ENCODE measurements around the gene HOXB2.

HOXB2 gene

DNA sequence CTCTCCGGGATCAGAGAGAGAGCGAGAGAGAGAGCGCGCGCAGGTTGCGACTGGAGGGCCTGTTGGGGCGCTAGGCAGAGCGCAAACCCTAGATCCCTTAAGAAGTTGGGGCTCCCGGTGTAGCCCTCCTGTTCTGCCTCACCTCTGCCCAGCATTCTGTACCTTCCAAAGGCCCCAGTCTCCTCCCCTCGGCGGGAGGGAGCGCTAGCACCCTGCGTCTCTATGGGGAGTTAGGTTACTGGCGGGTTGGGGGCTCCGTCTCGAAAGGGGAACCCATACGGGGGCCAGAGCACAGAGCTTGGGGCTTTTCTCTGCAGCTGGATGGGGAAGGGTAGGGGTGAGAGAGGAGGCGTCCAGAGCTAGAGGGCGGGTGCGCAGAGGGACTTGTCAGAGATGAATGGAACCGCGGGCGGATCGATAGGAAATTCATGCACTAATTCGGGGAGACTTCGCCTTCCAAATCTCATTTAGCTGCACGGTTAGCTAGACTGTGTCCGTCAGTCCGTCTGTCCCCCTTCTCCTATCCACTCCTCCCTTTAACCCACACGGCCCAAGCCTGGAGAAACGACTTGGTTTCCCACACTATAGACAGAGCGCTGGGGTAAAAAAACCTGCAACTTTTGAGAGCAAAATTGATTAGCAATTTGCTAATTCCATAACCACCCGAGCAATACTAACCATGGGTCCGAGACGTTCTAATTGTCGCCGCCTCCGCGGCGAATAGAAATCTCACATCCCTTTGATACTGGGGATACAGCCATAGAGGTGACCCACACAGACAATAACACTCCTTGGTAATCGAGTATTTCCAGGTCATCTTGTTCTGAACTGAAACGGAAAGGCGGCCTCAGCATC, 33.9 kb upstream of the HOXB2 start:
- no peak for DNase-seq (ENCODE audit: low read depth in 2 of 2)

DNA sequence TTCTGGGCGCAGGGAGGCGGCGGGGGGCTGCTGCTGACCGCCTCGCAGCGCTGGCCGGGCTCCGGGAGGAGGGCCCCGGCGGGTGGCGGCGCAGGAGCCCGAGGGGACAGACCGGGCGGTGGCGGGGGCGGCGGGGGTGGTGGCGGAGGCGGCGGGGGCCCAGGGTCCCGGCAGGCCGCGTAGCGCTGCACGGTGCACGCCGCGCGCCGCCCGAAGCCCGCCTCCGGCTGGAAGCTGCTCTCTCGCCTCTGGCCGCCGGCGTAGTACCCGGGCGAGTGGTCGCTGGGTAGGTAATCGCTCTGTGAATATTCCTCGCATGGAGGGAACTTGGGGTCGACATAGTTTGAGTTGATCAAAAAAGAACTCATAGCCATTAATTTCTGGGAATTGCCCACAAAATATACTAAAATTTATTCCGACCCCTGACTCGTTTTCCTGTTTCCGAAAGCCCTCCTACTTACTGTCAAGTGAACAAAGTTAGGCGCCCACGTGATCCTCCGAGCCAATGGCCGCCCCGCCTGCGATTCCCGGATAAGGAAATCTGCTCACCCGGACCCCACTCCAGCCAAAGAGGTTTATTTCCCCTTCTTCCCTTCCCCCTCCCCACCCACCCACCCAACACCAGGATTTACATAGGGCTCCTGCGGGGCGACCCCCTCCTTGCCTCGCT, 33.2 kb upstream of the HOXB2 start, which contains the start of gene HOXB4:
TSS of gene HOXB4 (minus strand) at position 405 of the 670 bp plus-strand sequence. CDS start at position 374, 31 bp downstream.
- peak; percentile 50 to 62 for DNase-seq (ENCODE audit: low read depth in 2 of 2)

DNA sequence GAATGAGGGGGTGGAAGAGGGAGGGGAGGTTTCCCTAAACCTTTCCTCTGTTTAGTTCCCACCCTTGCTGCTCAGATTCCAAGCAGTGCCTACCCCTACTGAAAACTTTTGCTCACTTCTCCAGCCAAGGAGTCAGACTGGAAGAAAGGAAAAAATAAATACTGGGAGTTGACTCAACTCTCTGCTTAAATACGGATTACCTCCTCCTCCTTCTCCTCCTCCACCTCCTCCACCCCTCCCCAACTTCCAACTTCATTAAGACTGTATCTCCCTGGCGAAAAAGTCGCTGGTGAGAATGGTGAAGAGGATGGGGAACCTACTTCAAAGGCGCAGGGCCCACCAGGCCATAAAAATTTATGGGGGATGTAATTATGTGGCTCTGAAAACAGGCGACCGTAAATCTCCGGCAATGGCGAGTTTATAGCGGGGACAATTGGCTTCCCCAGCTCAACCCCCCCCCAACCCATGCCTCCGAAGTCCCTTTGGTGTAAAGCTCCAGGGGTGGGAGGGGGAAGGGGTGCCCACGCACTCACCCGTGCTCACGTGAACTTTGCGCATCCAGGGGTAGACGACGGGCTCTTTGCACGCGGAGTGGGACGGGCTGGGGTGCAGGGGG, 32.5 kb upstream of the HOXB2 start:
- no peak for DNase-seq (ENCODE audit: low read depth in 2 of 2)

DNA sequence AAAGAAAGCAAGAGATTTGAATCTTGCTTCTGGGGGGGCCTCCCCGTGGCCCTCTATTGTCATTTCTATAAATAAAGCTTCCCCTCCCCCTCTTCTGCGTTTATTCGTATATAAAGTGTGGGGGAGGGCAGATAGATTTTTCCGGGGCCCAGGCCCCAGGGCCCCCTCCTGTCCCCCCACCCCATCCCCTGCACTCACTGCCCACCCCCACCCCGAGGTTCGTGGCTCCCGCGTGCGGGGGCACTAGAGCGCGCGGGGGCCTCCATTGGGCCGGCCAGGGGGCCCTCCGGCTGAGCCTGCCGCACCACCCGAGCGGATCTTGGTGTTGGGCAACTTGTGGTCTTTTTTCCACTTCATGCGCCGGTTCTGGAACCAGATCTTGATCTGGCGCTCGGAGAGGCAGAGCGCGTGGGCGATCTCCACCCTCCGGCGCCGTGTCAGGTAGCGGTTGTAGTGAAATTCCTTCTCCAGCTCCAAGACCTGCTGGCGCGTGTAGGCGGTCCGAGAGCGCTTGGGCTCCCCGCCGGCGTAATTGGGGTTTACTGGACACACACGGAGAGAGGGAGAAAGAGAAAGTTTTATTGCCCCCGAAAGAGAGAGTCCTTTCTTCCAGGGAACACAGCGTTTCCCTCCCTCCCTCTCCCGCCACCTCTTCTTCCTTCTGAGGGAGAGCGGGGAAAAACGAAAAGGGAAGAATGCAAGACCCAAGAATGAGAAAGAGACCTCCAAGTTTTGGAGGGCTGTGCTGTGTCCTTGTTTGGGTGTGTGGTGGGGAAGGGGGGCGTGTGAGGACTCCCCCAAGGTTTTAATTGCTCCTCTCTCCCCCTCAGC, 31.8 kb upstream of the HOXB2 start:
- no peak for DNase-seq (ENCODE audit: low read depth in 2 of 2)

DNA sequence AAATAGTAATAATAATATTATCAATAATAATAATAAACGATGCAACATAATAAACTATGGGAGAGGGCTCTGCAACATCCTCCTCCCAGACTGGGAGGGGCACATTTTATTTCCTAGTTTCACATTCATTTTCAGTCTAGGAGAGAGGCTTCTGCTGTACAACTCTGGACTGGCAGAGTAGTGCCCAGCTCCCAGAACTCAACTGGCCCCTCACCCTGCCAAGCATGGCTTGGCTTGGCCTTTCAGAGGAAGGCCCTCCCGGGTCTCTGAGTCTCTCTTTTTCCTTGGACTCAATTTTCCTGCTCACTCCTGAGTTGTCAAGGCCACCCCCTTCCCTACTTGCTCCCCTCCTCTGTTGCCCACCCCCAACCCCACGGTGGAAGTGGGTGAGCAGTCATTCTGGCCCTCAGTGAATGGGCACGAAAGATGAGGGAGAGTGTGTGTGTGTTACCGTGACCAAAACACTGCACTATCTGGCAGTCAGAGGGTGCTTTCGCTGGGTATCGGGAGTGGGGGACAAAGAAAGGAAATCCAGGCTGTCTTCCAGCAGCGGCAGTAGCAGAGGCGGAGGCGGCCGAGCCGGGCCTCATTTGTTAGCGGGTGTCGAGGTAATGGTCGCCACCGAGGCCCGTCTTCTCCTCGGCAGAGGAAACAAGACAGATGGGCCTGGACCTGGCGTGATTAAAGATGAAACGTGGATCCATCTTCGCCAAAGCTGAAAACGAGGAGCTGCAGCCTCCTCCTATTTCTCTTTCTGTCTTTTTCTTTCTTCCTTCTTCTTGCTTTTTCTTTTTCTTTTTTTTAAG, 31.0 kb upstream of the HOXB2 start:
- DNase-seq (ENCODE audit: low read depth in 2 of 2): no peak

DNA sequence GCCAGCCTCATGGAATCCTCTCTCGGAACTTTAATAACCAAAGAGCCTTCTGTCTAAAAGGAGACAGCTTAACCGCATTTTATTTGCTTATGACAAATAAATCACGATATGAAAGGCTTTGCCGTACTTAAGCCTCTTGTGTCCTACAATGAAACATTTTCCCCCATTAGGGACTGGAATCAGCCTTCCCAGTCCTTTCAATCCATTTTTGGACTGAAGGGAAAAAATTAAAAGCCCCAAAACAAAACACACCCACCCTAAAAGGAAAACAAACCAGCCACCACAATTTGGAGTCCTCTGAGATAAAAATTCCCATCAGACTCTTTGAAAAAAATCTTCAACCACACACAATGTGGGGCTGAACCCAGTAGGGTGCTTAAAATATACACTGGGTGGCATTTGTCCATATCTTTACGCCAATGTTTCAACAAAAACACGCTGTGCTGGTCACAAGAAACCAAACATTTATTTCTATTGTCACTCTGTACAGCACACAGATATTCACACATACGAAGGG, 30.2 kb upstream of the HOXB2 start:
- no peak for DNase-seq (ENCODE audit: low read depth in 2 of 2)

DNA sequence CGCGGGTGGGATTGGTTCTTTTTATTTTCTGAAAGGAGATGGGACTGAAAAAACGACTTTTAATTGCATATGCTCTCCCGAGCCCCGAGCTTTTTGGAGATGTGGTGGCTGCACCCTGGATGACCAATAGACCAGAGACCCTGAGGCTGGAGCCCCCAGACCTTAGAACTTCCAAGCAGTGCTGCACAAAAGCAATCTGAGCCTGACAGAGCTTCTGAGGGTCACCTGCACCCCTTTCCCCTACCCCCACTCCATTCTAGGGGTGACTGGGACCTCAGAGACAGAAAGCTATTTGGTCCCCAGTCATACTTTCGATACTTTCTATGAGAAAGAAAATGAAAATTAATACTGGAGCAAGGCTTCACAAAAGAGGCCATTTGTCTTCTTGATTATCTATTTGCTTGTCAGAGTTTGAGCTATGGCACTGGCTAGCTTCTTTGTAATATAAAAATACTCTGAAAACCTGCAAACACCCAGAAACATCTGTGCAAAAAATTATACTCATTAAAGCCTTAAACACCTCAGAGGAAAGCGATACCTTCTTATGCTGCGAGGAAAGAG, 29.7 kb upstream of the HOXB2 start:
- no peak for DNase-seq (ENCODE audit: low read depth in 2 of 2)

DNA sequence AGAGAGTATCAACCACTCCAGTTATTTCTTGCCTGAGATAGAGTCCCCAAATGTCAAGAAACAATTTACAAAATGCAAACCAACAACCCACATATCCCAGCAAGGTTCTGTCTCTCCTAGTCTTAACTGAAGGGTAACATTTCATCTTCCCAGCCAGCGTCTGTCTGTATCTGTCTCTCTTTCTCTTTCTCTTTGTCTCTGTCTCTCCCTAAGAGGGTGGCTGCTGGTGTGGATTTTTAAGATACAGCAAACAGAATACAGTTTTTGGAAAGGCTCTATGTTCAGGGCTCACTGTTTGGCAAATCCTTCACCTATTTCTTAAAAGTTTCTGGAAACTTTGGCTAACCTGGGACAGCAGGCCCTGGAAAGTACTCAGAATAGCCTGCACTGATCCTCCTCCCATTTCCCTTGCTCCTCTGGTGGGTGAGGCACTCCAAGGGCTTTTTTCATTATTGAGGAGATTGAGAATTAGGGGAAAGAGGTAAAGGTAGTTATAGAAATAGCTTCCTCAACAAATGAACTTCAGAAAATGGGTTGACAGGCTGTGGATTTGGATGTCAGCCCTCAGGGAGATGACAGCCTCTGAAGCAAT, 27.0 kb upstream of the HOXB2 start:
- no peak for DNase-seq (ENCODE audit: low read depth in 2 of 2)

DNA sequence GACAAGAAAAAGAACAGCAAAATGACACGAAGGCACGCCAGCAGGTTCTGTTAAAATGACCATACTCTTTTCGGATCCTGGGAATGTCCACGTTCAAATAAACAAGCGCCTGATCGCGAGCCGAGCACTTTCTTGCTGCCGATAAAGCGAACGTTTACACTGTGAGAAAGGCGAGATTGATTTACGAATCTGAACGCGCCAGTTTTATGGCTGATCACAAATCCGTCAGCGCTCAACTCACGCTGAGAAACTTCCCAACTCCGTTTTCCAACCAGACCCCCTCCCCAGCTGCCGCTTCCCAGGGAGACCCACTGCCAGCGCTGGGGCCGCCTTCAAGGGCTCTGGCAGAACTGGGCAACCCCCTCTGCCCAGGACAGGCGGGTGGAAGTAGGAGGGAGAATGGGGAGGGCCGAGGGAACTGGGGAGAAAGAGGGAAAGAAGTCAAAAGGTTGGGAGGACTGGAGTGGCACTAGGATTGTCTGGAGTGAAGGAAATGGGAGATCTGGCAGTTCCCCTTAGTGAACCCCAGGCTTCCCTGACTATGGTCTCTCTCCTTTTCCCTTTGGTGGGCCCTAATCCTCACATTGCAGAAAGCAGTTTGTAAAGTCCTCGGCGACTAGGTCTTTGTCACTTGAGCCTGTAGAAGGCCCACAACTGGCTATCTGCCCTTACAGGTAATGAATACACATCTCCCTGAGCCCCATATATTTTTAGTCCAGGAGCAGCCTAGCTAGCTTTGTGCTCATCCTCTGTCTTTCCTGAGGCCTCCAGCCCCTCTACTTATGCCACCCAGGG, 26.3 kb upstream of the HOXB2 start:
- DNase-seq (ENCODE audit: low read depth in 2 of 2): no peak

DNA sequence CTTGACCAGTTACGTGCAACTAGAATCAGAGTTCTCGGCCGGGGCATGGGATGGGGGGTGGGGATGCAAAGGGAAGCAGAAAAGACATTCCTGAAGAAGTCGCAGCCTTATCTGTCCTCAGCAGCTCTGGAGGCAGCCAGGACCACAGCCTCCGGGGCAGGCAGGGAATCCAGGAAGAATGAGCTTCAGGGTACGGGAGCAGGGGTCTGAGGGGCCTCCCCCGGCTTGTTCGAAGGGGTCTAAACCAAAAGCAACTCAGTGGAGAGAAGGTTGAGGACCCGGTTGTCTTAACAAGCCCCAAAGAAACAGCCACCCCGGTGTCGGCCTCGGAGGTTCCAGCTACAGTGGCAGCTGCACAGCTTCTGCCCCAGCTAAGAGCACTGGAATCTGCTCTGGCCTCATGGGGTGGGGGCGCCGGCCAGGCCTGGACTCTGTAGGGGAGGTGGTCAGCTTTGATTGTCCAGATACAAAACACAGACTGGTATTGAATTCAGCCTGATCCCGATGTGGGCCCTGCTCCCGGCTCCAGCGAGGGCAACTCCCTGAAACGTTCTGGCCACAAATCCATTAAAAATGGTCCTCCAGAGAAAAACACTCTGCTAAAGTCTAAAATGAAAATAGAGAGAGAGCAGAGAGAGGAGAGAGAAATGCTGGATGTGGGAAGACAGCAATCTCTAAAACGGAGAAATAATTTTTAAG, 25.6 kb upstream of the HOXB2 start:
- DNase-seq (ENCODE audit: low read depth in 2 of 2): no peak

DNA sequence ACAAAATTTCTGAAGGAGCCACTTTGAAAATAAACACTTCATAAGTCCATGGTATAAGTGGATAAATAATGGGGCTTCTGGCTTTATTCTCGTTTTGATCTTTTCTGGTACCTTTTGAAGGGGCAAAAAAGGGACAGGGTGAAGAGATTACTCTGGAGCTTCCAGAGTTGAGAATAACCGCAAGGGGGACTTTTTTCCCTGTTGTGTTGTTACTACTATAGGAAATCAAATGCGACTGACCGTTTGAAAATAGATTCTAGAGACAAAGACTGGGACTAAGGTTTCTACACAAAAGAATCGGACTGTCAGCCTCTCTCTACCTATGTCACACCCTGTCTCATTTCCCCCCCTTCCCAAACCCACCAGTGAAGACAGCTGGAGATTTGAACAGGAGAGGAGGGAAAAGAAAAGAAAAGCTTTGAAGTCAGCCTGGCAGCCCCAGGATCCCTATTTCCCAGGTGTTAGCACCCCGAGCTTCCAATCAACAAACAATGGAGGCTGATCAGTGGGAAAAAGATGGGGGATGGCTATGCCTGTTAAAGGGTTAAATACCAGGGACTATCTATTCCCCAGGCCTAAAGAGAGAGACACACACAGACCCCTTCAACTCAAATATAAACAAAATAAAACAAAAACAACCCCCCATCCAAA, 24.9 kb upstream of the HOXB2 start:
- no peak for DNase-seq (ENCODE audit: low read depth in 2 of 2)

DNA sequence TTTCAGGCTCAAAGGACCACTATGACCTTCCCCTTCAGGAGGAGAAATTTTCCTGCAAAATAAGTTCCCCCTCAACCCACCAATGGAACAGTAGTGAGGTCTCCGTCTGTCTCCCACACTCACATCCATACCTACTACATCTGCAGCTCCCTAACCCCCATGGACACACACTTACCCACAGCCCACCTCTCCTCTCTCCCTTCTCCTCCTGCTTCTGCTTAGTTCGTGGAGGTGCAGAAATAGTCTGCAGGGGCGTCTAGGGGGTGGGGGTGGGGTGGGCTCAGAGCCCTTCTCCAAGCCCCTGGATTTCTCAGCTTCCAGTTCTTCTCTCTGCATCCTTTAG, 24.3 kb upstream of the HOXB2 start:
- no peak for DNase-seq (ENCODE audit: low read depth in 2 of 2)

DNA sequence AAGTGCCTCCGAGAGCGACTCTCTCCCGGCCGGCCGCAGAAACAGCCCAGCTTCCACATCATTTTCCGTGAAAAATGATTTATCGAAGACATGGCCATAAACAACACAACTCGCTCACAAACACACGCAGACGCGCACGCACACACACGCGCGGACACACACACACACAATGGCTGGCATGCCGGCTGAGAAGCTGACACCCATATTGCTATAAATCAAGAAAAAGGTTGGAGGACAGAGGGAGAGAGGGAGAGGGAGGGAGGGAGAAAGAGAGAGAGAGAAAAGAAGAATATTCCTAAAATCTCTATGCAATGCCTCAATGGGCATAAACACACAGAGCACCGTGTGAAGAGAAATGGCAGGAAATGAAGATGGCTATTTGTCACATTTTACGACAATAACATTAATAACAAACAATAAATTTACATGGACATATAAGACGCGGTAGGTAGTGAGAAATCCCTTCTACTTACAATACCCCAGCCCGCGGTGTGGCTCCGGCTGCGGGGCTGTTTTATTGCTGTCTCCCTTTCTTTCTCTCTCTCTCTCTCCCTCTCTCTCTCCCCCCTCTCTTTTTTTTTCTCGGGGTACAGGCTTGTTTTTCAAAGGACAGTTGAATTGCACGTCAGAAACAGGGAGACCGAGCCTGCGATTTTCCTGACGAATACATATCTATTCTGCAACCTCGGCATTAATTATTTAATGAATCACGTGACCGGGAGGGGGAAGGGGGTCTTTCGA, 23.8 kb upstream of the HOXB2 start:
- DNase-seq (ENCODE audit: low read depth in 2 of 2): no peak

DNA sequence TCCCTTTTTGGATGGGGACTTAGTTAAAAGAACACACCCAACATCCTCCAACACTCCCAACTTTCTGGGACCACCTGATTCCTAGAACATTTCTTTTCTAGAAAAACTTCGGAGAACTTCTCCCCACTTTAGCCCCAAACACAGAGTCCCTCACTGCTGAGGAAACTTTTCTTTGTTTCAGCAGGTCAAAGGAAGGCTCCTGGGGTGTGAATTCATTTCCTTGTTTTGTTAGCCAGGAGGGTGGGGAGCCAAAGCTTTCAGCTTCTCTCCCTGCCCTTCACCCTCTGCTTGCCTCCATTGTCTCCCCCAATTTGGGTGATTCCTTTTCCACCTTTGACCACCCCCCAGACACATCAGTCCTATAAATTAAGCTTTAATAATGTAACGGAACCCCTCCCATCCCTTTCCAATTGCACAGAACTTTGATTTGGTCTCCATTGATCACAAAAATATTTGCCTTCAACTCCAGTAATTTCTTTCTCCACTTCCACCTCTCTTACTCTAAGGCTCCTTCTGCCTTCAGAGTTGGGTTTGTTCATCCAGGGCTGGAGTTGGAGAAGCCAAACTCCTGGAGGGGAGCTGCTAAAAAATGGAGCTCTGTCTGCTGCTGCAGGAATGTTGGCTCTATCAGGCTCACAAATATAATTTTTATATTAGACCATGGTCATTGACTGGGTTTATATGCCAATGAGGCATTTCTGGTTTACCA, 22.9 kb upstream of the HOXB2 start:
- no peak for DNase-seq (ENCODE audit: low read depth in 2 of 2)

DNA sequence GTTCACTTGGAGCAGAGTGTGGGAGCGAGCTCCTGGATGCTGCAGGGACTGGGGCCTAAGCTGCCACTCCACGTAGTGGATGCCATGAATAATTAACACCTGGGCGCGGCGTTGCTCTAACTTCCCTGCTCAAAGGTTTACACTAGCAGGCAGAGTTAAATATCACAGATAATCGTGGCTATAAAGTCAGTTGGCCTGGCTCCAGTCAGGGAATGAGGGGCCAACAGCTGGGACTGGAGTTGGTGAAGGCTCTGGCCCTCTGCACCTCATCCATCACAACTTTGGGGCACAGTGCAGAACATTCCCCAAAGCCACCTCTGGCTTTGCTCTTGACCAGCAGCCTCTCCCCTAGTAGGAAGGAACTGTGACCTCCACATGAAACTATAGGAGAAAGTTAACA, 22.3 kb upstream of the HOXB2 start:
- no peak for DNase-seq (ENCODE audit: low read depth in 2 of 2)

DNA sequence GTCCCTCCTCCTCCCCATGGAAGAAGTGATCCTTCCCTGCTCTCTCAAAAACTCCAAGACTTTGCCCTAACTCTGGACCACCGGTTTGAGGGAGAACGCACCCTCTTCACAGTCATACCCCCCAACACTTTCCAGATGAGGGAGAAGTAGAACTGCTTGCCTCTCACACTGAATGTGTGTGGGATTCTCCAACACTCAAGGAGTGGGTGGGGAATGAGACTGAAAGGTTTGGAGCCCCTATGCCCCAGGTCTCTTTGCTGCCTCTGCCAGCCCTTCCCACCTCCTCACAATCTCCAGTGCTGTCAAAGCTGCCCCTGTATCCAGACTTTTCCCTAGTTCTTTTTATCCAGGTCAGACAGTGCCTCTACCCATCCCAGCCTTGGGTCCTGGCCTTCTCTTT, 21.8 kb upstream of the HOXB2 start:
- DNase-seq (ENCODE audit: low read depth in 2 of 2): no peak
